ENCODE data around the gene OTUB2. TPM values are rescaled to one million over a fixed set of nuclear protein-coding genes. Genes with fewer than 3 reads are reported as not detected.

The OTUB2 gene
- total RNA-seq, 1 experiment from 2014 or later, result 7.7 TPM

DNA sequence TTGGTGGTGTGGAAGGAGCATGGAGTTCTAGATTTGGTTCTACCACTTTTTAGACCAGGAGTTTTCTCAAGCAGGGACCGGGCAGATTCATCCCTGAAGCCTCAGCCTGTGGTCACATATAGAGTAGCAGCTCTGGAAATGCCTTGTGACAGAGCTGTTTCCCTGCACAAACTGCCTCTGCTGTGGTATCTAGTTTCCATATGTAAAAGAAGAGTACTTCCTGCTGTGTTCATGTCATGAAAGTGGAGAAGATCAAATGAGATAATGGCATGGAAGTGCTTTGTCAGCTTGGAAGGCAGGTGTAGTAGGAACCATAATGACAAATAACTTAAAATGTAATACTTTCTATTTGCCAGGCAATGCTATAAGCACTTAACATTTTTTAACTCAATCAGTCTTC, 26.1 kb downstream of the OTUB2 start:
- DNase-seq, result no peak
- H3K9me3 ChIP-seq (ENCODE audit: low read length), result no peaks in the 10 kb centered on the region
- no peak for ATAC-seq
- TF ChIP-seq, protein P1, sequence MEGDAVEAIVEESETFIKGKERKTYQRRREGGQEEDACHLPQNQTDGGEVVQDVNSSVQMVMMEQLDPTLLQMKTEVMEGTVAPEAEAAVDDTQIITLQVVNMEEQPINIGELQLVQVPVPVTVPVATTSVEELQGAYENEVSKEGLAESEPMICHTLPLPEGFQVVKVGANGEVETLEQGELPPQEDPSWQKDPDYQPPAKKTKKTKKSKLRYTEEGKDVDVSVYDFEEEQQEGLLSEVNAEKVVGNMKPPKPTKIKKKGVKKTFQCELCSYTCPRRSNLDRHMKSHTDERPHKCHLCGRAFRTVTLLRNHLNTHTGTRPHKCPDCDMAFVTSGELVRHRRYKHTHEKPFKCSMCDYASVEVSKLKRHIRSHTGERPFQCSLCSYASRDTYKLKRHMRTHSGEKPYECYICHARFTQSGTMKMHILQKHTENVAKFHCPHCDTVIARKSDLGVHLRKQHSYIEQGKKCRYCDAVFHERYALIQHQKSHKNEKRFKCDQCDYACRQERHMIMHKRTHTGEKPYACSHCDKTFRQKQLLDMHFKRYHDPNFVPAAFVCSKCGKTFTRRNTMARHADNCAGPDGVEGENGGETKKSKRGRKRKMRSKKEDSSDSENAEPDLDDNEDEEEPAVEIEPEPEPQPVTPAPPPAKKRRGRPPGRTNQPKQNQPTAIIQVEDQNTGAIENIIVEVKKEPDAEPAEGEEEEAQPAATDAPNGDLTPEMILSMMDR (conservative IDR thresholded peaks at IDR 0.05; ENCODE audit: low read depth, low read length), result no peak
- TF ChIP-seq EZH2 (IDR thresholded peaks at IDR 0.05; ENCODE audit: low read length, unreplicated experiment) (no peak), EZH2phosphoT487 (IDR thresholded peaks at IDR 0.05; ENCODE audit: borderline replicate concordance, low read length) (no peak)
- peaks cover 4% of the 10 kb centered on the region; the same call in 1 of the 2 replicates for H4K20me1 ChIP-seq (ENCODE audit: low read length)
- no peak overlapping the region for H2AFZ ChIP-seq (ENCODE audit: low read length)
- peaks cover 61% of the 10 kb centered on the region for H3K36me3 ChIP-seq (ENCODE audit: low read depth, low read length)
- no peaks in the 10 kb centered on the region for H3K79me2 ChIP-seq (ENCODE audit: low read length)
- H3K4me1 ChIP-seq (ENCODE audit: insufficient read depth, low read length), result no peaks in the 10 kb centered on the region
- no peaks in the 10 kb centered on the region for H3K27me3 ChIP-seq (ENCODE audit: low read length)
- intact Hi-C loops (cut with micrococcal nuclease), result no loop called here
- H3K4me2 ChIP-seq (ENCODE audit: low read length), result no peak overlapping the region
- no peaks in the 10 kb centered on the region for H3F3A ChIP-seq (ENCODE audit: low read length, unreplicated experiment)
- no peaks in the 10 kb centered on the region for H3K9me2 ChIP-seq (replicated peaks; ENCODE audit: low read length)
- POLR2A ChIA-PET (ENCODE audit: unreplicated experiment), result no interaction called here
- no peak overlapping the region for H3K9ac ChIP-seq (ENCODE audit: low read length)
- CTCF ChIA-PET, result interaction anchor here (2.0 kb wide), 1 partner anchor 84 kb away, joined by 13 read pairs; no protein-coding TSS in a partner anchor
- H3K4me3 ChIP-seq (ENCODE audit: low read length), result no peak overlapping the region
- no peak overlapping the region for H3K27ac ChIP-seq (ENCODE audit: low read length)
- BruUV-seq (replicated peaks), result no TSS peak

DNA sequence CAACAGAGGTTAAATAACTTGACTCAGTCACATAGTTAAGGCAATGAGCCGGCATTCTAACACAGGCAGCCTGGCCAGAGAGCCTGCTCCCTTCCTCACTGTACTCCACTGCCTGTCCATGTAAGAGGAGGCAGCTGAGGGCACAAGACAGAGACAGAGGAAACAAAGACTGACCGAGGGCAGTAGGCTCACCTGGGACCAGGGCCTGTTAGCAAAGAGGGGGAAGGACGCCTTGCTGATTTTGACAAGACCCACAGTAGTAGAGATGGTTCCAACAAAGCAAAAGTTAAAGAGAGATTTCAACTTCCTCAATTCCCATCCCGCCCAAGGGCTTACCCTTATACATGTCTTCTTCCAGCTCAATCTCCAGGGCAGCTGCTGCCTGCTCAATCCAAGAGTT, 26.5 kb downstream of the OTUB2 start:
- H3K4me1 ChIP-seq (ENCODE audit: insufficient read depth, low read length), result no peaks in the 10 kb centered on the region
- BruUV-seq (replicated peaks), result no TSS peak
- H3K9me2 ChIP-seq (replicated peaks; ENCODE audit: low read length), result no peaks in the 10 kb centered on the region
- peaks cover 4% of the 10 kb centered on the region; the same call in 1 of the 2 replicates for H4K20me1 ChIP-seq (ENCODE audit: low read length)
- no peaks in the 10 kb centered on the region for H3K79me2 ChIP-seq (ENCODE audit: low read length)
- no peak overlapping the region for H2AFZ ChIP-seq (ENCODE audit: low read length)
- no peaks in the 10 kb centered on the region for H3K27me3 ChIP-seq (ENCODE audit: low read length)
- H3K4me2 ChIP-seq (ENCODE audit: low read length), result no peak overlapping the region
- DNase-seq (no peak), ATAC-seq (no peak)
- CTCF ChIA-PET, result interaction anchor here (2.0 kb wide), 1 partner anchor 84 kb away, joined by 13 read pairs; no protein-coding TSS in a partner anchor
- no peak overlapping the region for H3K27ac ChIP-seq (ENCODE audit: low read length)
- POLR2A ChIA-PET (ENCODE audit: unreplicated experiment), result no interaction called here
- H3K36me3 ChIP-seq (ENCODE audit: low read depth, low read length), result peaks cover 64% of the 10 kb centered on the region
- TF ChIP-seq EZH2phosphoT487 (IDR thresholded peaks at IDR 0.05; ENCODE audit: borderline replicate concordance, low read length) (no peak), EZH2 (IDR thresholded peaks at IDR 0.05; ENCODE audit: low read length, unreplicated experiment) (no peak)
- TF ChIP-seq, protein P1 (conservative IDR thresholded peaks at IDR 0.05; ENCODE audit: low read depth, low read length), result no peak
- H3K9ac ChIP-seq (ENCODE audit: low read length), result no peak overlapping the region
- no peaks in the 10 kb centered on the region for H3F3A ChIP-seq (ENCODE audit: low read length, unreplicated experiment)
- H3K9me3 ChIP-seq (ENCODE audit: low read length), result no peaks in the 10 kb centered on the region
- intact Hi-C loops (cut with micrococcal nuclease), result no loop called here
- no peak overlapping the region for H3K4me3 ChIP-seq (ENCODE audit: low read length)

- no peaks in the 10 kb centered on the region for H3K4me1 ChIP-seq (ENCODE audit: insufficient read depth, low read length)
- no peak overlapping the region for H3K4me2 ChIP-seq (ENCODE audit: low read length)
- intact Hi-C loops (cut with micrococcal nuclease), result no loop called here
- H3F3A ChIP-seq (ENCODE audit: low read length, unreplicated experiment), result no peaks in the 10 kb centered on the region
- no peak overlapping the region for H3K4me3 ChIP-seq (ENCODE audit: low read length)
- no peaks in the 10 kb centered on the region for H3K9me3 ChIP-seq (ENCODE audit: low read length)
- no peaks in the 10 kb centered on the region for H3K9me2 ChIP-seq (replicated peaks; ENCODE audit: low read length)
- no peak overlapping the region for H3K27ac ChIP-seq (ENCODE audit: low read length)
- no TSS peak for BruUV-seq (replicated peaks)
- DNase-seq, result no peak
- no peak overlapping the region for H3K9ac ChIP-seq (ENCODE audit: low read length)
- CTCF ChIA-PET, result no interaction called here
- POLR2A ChIA-PET (ENCODE audit: unreplicated experiment), result no interaction called here
- peaks cover 67% of the 10 kb centered on the region for H3K36me3 ChIP-seq (ENCODE audit: low read depth, low read length)
- H3K79me2 ChIP-seq (ENCODE audit: low read length), result no peaks in the 10 kb centered on the region
- no peaks in the 10 kb centered on the region for H3K27me3 ChIP-seq (ENCODE audit: low read length)
- TF ChIP-seq, protein P1 (conservative IDR thresholded peaks at IDR 0.05; ENCODE audit: low read depth, low read length), result no peak
- TF ChIP-seq EZH2phosphoT487 (IDR thresholded peaks at IDR 0.05; ENCODE audit: borderline replicate concordance, low read length) (no peak), EZH2 (IDR thresholded peaks at IDR 0.05; ENCODE audit: low read length, unreplicated experiment) (no peak)
- no peak overlapping the region for H2AFZ ChIP-seq (ENCODE audit: low read length)
- H4K20me1 ChIP-seq (ENCODE audit: low read length), result peaks cover 9% of the 10 kb centered on the region
- ATAC-seq, result no peak
These were observed 28.3 kb downstream of the OTUB2 start for GRCh38 chr14:94054401-94054800.

All from PC-3 (cell line).